HepG2 (cell line): ENCODE results near the gene EPM2AIP1. TPM values are rescaled to one million over a fixed set of nuclear protein-coding genes. Genes with fewer than 3 reads are reported as not detected.

Source experiments
- ATAC-seq: fragments of 200-7000 bp; cut with Tn5 transposase; 3 replicates; pipeline ENCODE4 v1.9.1; 2020; ENCODE audit warnings: mild to moderate bottlenecking, moderate library complexity
- BruUV-seq: library from RNA; stranded (reverse); fragments of 400-500 nt; replicated peaks from 2 replicates; lab custom pipeline; 2021; lab: Mats Ljungman, UMichigan
- CTCF ChIA-PET: fragments of 300-600 bp; formaldehyde crosslinking; extraction: SDS; loops from one replicate; lab custom pipeline; 2021; ENCODE audit warnings: low total read pairs, inconsistent platforms, low intra/inter-chr PET ratio; lab: Yijun Ruan, JAX
- POLR2A ChIA-PET: fragments of 350-600 bp; sonication (Branson Sonifier 250); formaldehyde crosslinking; loops from one replicate; lab custom pipeline; 2020; ENCODE audit warnings: antibody characterized with exemption, inconsistent platforms; lab: Yijun Ruan, JAX
- DNase-seq: peaks from one replicate; pipeline ENCODE4 v3.0.0-alpha.2; 2015; ENCODE audit warnings: low spot score
- FAIRE-seq: peaks from 3 replicates; lab custom pipeline; 2011; peaks lifted over from hg19 to GRCh38; lab: Jason Lieb, UNC
- H2AFZ ChIP-seq: one replicate; pipeline ENCODE4 v1.6.1; 2011; ENCODE audit warnings: low read length, inconsistent platforms
- H3K27ac ChIP-seq: fragments of 300-600 bp; 3 replicates; pipeline ENCODE4 v1.8.0; 2011; ENCODE audit warnings: mixed run types, mild to moderate bottlenecking, mixed read lengths, low read length, inconsistent platforms; ENCODE audit not compliant: insufficient read depth; ENCODE audit errors: extremely low read length
- H3K27me3 ChIP-seq, 2 experiments: fragments of 200-600 bp in 1 of 2; 2 replicates in 1 of 2; 3 replicates in 1 of 2; pipeline versions ENCODE4 v1.6.0 to v1.8.0; 2011; ENCODE audit warnings: low read length in 2 of 2, mild to moderate bottlenecking in 2 of 2, moderate library complexity in 2 of 2, inconsistent platforms in 1 of 2; ENCODE audit not compliant: insufficient read depth in 2 of 2, control insufficient read depth in 1 of 2
- H3K36me3 ChIP-seq, 2 experiments: fragments of 200-600 bp in 1 of 2; replicated peaks in 1 of 2; 2 replicates in 1 of 2; 3 replicates in 1 of 2; pipeline versions ENCODE4 v1.5.1 to v1.8.0; 2011; ENCODE audit warnings: low read length in 2 of 2, inconsistent platforms in 1 of 2; ENCODE audit not compliant: insufficient read depth in 2 of 2, control insufficient read depth in 1 of 2
- H3K4me1 ChIP-seq: 2 replicates; pipeline ENCODE4 v1.5.1; 2012; ENCODE audit warnings: low read length, inconsistent platforms; ENCODE audit not compliant: insufficient read depth
- H3K4me2 ChIP-seq: 2 replicates; pipeline ENCODE4 v1.6.0; 2011; ENCODE audit warnings: low read depth, low read length, inconsistent platforms
- H3K4me3 ChIP-seq, 3 experiments: fragments of 200-600 bp in 1 of 3; sonication (generic), shearing (Covaris generic) in 1 of 3; replicated peaks in 1 of 3; 2 replicates each; pipeline ENCODE4 v1.5.1; 2011 to 2016; ENCODE audit warnings: low read length in 3 of 3, inconsistent platforms in 2 of 3, low read depth in 2 of 3, mild to moderate bottlenecking in 2 of 3, control low read depth in 1 of 3, mixed read lengths in 1 of 3; ENCODE audit not compliant: insufficient read depth in 1 of 3
- H3K79me2 ChIP-seq: one replicate; pipeline ENCODE4 v1.6.1; 2011; ENCODE audit warnings: low read length, inconsistent platforms; ENCODE audit not compliant: insufficient read depth
- H3K9ac ChIP-seq: 2 replicates; pipeline ENCODE4 v1.6.0; 2011; ENCODE audit warnings: mild to moderate bottlenecking, low read depth, low read length, inconsistent platforms; ENCODE audit not compliant: insufficient read depth
- H3K9me3 ChIP-seq: 2 replicates; pipeline ENCODE4 v1.5.1; 2012; ENCODE audit warnings: mild to moderate bottlenecking, low read length
- H4K20me1 ChIP-seq: 2 replicates; pipeline ENCODE4 v1.6.0; 2011; ENCODE audit warnings: inconsistent platforms, mild to moderate bottlenecking, low read length, moderate library complexity; ENCODE audit not compliant: insufficient read depth
- BCLAF1 ChIP-seq: fragments of 450-650 bp; IDR thresholded peaks from 2 replicates; pipeline ENCODE4 v1.6.1; 2017; ENCODE audit warnings: mild to moderate bottlenecking
- PCBP1 ChIP-seq: fragments of 200-400 bp; formaldehyde crosslinking; IDR thresholded peaks from 2 replicates; pipeline ENCODE4 v1.6.1; 2017; ENCODE audit warnings: mild to moderate bottlenecking, low read depth, low read length, borderline replicate concordance
- ZNF770 ChIP-seq: sonication (generic); formaldehyde crosslinking; IDR thresholded peaks from 2 replicates; pipeline ENCODE4 v1.5.0; 2020; ENCODE audit warnings: mild to moderate bottlenecking, missing genetic modification reagents
- WGBS: methylation state at CpG from one replicate; pipeline ENCODE4 v1.1.6; 2017; ENCODE audit warnings: low lambda C conversion rate; 5-methylcytosine and 5-hydroxymethylcytosine counted together
- in situ Hi-C: cut with HindIII; loops from 2 replicates; pipeline ENCODE4 v1.10.0; 2017; ENCODE audit warnings: low pct_unique_long_range_greater_than_20kb; ENCODE audit not compliant: extremely low pct_ligation_motif_present
- intact Hi-C: fragments of 100-400 bp; cut with micrococcal nuclease; formaldehyde crosslinking; loops from one replicate; pipeline ENCODE4 v1.10.0; 2022; ENCODE audit not compliant: unreplicated experiment
- polyA plus RNA-seq, 8 experiments: library from polyadenylated mRNA; depleted of rRNA in 3 of 8; stranded (reverse) in 7 of 8; unstranded in 1 of 8; fragments of >200 nt; fragmentation: Illumina TruSeq in 4 of 8; extraction: Trizol in 4 of 8; gene quantifications; 2 replicates each; pipeline versions ENCODE4 v1.2.1 to v1.2.3, GENCODE V29; 2011 to 2016; ENCODE audit warnings: low read depth in 4 of 8, missing spikeins in 1 of 8, mixed read lengths in 1 of 8; ENCODE audit not compliant: insufficient read depth in 1 of 8
- total RNA-seq, 5 experiments: library from RNA; depleted of rRNA; stranded (reverse); fragments of >200 nt; fragmentation: Illumina TruSeq; extraction: Trizol; gene quantifications; 2 replicates each; pipeline ENCODE4 v1.2.3, GENCODE V29; 2016; ENCODE audit warnings: low read depth in 1 of 5
- TF ChIP-seq, protein P1 (sequence below): sonication (generic); formaldehyde crosslinking; IDR thresholded peaks from 2 replicates; pipeline ENCODE4 v1.5.0; 2020; ENCODE audit warnings: missing genetic modification reagents, mild to moderate bottlenecking, borderline replicate concordance
- TF ChIP-seq, protein P2 (sequence below): sonication (generic); formaldehyde crosslinking; IDR thresholded peaks from 2 replicates; pipeline ENCODE4 v1.8.0; 2022; ENCODE audit warnings: mild to moderate bottlenecking, missing genetic modification reagents; ENCODE audit not compliant: insufficient replicate concordance

Gene EPM2AIP1
- total and polyA plus RNA-seq, 2 of the 13 experiments (the other 11 are each of a cell fraction or from before 2014, with no cell fraction given): 10.7 to 23.0 TPM

- no peak for TF ChIP-seq BCLAF1
These were observed 48.7 kb upstream of the EPM2AIP1 start (continued) for GRCh38 chr3:37041546-37042195.

GRCh38 chr3:37040231-37040630 is 47.3 kb upstream of the EPM2AIP1 start:
- H3K27ac ChIP-seq: no peak overlapping the region
- no peak overlapping the region for H2AFZ ChIP-seq
- in situ Hi-C loops: no loop called here
- no peak overlapping the region for H3K9ac ChIP-seq
- peaks cover 10 to 63% of the 10 kb centered on the region in 2 experiments for H3K36me3 ChIP-seq
- TF ChIP-seq, protein P1, sequence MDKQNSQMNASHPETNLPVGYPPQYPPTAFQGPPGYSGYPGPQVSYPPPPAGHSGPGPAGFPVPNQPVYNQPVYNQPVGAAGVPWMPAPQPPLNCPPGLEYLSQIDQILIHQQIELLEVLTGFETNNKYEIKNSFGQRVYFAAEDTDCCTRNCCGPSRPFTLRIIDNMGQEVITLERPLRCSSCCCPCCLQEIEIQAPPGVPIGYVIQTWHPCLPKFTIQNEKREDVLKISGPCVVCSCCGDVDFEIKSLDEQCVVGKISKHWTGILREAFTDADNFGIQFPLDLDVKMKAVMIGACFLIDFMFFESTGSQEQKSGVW (CRISPR knock-in tag): no peak
- TF ChIP-seq, protein P2, sequence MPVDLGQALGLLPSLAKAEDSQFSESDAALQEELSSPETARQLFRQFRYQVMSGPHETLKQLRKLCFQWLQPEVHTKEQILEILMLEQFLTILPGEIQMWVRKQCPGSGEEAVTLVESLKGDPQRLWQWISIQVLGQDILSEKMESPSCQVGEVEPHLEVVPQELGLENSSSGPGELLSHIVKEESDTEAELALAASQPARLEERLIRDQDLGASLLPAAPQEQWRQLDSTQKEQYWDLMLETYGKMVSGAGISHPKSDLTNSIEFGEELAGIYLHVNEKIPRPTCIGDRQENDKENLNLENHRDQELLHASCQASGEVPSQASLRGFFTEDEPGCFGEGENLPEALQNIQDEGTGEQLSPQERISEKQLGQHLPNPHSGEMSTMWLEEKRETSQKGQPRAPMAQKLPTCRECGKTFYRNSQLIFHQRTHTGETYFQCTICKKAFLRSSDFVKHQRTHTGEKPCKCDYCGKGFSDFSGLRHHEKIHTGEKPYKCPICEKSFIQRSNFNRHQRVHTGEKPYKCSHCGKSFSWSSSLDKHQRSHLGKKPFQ (CRISPR knock-in tag): no peak
- TF ChIP-seq ZNF770 (CRISPR knock-in tag): no peak
- no peak for TF ChIP-seq PCBP1
- DNase-seq (no peak), FAIRE-seq (no peak), ATAC-seq (no peak)
- WGBS: 89% methylated on average over 1 of the region's 1 CpG
- H4K20me1 ChIP-seq: no peaks in the 10 kb centered on the region
- H3K4me2 ChIP-seq: no peak overlapping the region
- no peak overlapping the region for H3K4me3 ChIP-seq
- H3K4me1 ChIP-seq: no peaks in the 10 kb centered on the region
- POLR2A ChIA-PET: no interaction called here
- no peaks in the 10 kb centered on the region; a peak in 1 of 5 replicates for H3K27me3 ChIP-seq
- intact Hi-C loops: no loop called here
- no peaks in the 10 kb centered on the region for H3K79me2 ChIP-seq
- no TSS peak for BruUV-seq
- H3K9me3 ChIP-seq: no peaks in the 10 kb centered on the region
- CTCF ChIA-PET: no interaction called here
